Measurements from ENCODE around the gene LRMDA.

LRMDA gene

DNA sequence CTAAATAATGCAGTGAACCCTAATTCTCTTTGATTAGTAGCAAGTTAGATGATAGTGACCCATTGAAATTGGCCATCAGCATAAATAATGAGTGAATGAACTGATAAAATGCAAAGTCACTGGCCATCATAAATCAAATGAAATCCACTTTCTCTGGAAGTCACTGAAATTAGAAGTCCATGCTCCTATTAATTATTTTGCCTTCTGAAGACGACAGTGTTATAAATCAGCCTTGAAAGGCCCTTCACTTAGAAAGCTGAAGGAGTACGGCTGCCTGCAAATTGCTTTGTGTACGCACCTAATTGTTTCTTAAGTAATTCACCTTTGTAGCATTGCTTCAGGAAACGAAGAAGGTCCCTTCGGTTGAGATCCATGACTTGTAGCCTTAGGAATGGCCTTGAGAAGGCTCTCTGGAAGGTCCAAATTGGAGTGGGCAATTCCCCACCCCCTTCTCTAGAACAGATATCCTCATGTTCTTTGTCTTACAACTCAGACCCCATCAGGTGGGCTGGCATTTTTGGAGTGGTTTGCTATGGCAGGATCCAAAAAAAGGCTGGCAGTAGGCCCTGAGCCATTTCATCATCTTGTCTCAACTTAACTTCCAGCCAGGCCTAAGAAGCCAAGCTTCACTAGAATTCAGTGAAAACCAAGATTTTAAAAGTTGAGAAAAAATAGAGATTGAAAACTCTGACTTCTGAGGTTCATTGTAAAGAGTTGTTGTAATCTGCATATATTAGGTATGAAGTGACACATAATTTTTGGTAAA, 420.3 kb downstream of the LRMDA start:
- peaks cover 13% of the 10 kb centered on the region for H3K9me3 Mint-ChIP-seq
- peaks cover 2% of the 10 kb centered on the region for H3K27me3 Mint-ChIP-seq (ENCODE audit: low read depth, poor library complexity)
- H3K36me3 Mint-ChIP-seq (ENCODE audit: low read depth) = no peaks in the 10 kb centered on the region
- TF ChIP-seq, protein P1, sequence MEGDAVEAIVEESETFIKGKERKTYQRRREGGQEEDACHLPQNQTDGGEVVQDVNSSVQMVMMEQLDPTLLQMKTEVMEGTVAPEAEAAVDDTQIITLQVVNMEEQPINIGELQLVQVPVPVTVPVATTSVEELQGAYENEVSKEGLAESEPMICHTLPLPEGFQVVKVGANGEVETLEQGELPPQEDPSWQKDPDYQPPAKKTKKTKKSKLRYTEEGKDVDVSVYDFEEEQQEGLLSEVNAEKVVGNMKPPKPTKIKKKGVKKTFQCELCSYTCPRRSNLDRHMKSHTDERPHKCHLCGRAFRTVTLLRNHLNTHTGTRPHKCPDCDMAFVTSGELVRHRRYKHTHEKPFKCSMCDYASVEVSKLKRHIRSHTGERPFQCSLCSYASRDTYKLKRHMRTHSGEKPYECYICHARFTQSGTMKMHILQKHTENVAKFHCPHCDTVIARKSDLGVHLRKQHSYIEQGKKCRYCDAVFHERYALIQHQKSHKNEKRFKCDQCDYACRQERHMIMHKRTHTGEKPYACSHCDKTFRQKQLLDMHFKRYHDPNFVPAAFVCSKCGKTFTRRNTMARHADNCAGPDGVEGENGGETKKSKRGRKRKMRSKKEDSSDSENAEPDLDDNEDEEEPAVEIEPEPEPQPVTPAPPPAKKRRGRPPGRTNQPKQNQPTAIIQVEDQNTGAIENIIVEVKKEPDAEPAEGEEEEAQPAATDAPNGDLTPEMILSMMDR (IDR thresholded peaks at IDR 0.05) = no peak
- peaks cover 25% of the 10 kb centered on the region for H3K4me1 Mint-ChIP-seq
- no peak for DNase-seq
- H3K27ac Mint-ChIP-seq = no peak overlapping the region
- H3K4me3 Mint-ChIP-seq = peak overlapping the region; percentile 26

DNA sequence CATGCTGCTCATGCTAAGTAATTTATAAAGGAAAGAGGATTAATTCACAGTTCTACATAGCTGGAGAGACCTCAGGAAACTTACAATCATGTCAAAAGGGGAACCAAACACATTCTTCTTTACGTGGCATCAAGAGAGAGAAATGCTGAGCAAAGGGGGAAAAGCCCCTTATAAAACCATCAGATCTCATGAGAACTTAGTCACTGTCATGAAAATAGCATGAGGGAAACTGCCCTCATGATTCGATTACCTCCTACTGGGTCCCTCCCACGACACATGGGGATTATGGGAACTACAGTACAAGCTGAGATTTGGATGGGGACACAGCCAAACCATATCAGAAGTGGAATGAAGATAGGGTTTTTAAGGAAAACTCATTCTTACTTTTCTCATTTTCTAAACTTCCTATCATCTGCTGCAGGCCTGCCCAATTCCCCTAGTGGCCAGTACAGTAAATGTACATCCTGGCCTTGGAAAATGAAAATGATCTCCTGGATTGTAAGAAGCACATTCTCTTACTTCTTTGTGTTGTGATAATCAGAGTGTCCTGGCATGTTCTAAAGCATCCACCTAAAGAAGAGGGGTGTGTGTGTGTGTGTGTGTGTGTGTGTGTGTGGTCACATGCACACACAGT, 421.5 kb downstream of the LRMDA start:
- H3K9me3 Mint-ChIP-seq = peaks cover 13% of the 10 kb centered on the region
- no peak overlapping the region for H3K4me3 Mint-ChIP-seq
- H3K27ac Mint-ChIP-seq = no peak overlapping the region
- TF ChIP-seq, protein P1 (IDR thresholded peaks at IDR 0.05) = peak; percentile 29
- no peaks in the 10 kb centered on the region for H3K36me3 Mint-ChIP-seq (ENCODE audit: low read depth)
- no peak for DNase-seq
- peaks cover 2% of the 10 kb centered on the region for H3K27me3 Mint-ChIP-seq (ENCODE audit: low read depth, poor library complexity)
- peaks cover 32% of the 10 kb centered on the region for H3K4me1 Mint-ChIP-seq

DNA sequence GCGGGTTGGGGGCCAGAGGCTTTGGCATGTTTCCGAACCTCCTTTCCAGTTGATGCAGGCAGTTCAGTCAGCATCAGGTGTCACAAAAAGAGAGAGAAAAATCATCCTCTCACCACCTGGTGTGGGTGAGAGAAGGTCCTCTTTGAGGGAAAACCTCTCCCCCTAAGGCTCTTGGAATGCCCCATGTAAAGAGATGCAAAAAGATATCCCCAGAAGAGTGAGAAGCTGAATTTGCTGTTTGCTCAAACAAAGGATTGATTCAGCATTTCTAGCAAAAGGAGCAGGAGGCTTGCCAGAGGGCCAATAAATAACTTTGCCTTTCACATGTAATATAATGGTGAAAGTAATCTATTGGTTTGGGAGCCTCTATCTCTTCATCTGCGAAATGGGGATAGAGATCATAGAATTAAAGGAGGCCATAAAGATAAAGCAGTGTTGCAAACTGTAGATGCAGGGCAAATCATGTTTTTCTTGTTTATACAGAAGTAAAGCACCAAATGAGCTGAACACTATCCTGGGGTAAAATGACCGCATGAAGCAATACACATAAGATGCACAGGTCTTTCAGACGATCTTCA, 425.9 kb downstream of the LRMDA start:
- peaks cover 13% of the 10 kb centered on the region for H3K9me3 Mint-ChIP-seq
- no peak overlapping the region for H3K27ac Mint-ChIP-seq
- TF ChIP-seq, protein P1 (IDR thresholded peaks at IDR 0.05) = no peak
- peaks cover 13% of the 10 kb centered on the region for H3K4me1 Mint-ChIP-seq
- no peaks in the 10 kb centered on the region for H3K27me3 Mint-ChIP-seq (ENCODE audit: low read depth, poor library complexity)
- H3K4me3 Mint-ChIP-seq = no peak overlapping the region
- no peaks in the 10 kb centered on the region for H3K36me3 Mint-ChIP-seq (ENCODE audit: low read depth)
- no peak for DNase-seq

DNA sequence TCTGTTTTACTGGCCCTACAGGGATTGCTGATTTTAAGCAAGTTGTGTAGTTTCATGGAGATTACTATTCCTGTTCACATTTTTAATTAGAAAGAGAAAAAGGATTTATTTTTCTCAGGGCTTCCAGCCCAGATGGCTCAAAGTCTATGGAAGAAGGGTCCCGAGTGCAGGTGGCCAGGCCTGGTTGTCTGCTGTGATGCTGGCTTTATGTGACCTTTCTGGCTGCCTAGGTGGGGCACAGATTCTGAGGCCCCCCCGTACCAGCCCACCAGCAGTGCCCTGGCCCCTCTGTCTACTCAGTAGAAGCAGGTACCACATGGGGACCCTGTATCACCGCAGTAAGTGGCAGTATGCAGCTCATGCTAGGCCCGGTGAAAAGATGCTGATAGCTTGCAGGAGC, 426.5 kb downstream of the LRMDA start:
- H3K4me3 Mint-ChIP-seq = no peak overlapping the region
- H3K9me3 Mint-ChIP-seq = peaks cover 13% of the 10 kb centered on the region
- no peaks in the 10 kb centered on the region for H3K36me3 Mint-ChIP-seq (ENCODE audit: low read depth)
- TF ChIP-seq, protein P1 (IDR thresholded peaks at IDR 0.05) = no peak
- H3K4me1 Mint-ChIP-seq = peaks cover 9% of the 10 kb centered on the region
- no peak for DNase-seq
- no peaks in the 10 kb centered on the region for H3K27me3 Mint-ChIP-seq (ENCODE audit: low read depth, poor library complexity)
- no peak overlapping the region for H3K27ac Mint-ChIP-seq

DNA sequence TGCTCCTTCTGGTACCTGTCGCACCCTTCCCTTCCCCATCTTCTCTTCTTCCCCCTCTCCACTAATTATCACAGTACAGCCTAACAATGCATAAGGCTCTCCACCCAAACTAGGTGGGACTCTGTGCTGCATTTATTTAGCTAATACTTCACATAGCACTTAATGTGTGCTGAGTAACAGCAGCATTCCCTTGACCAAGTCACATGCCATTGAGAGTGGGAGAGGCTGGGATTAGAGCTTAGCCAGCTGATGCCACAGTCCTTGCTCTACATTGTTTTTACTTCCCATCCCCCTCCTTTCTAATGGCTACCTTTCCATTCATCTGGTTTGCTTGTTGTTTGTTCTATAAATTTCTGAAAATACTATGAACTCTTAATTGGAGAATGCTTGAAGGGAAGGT, 426.9 kb downstream of the LRMDA start:
- no peaks in the 10 kb centered on the region for H3K36me3 Mint-ChIP-seq (ENCODE audit: low read depth)
- H3K27ac Mint-ChIP-seq = no peak overlapping the region
- H3K9me3 Mint-ChIP-seq = peaks cover 13% of the 10 kb centered on the region
- no peaks in the 10 kb centered on the region for H3K27me3 Mint-ChIP-seq (ENCODE audit: low read depth, poor library complexity)
- H3K4me1 Mint-ChIP-seq = peaks cover 11% of the 10 kb centered on the region
- TF ChIP-seq, protein P1 (IDR thresholded peaks at IDR 0.05) = no peak
- DNase-seq = no peak
- no peak overlapping the region for H3K4me3 Mint-ChIP-seq

Measured in nephron progenitor cell (in vitro differentiated cells).